Brain microvascular endothelial cell (primary cell): ENCODE measurements around the gene MYBPC2.
"Not testable (repeated sequence)": the region's sequence is repeated elsewhere in the genome, so short reads cannot be mapped to it uniquely, and the experiment has no call there.

Experiments used
- DNase-seq: peaks from one replicate; pipeline ENCODE4 v3.0.0-alpha.2; 2020
- H3K27ac ChIP-seq: fragments of 250-450 bp; sonication (Bioruptor Pico); 2 replicates; pipeline ENCODE4 v1.5.1; 2020; ENCODE audit warnings: mild to moderate bottlenecking, moderate library complexity
- H3K27me3 ChIP-seq: fragments of 250-450 bp; sonication (Bioruptor Pico); replicated peaks from 2 replicates; pipeline ENCODE4 v1.5.1; 2020; ENCODE audit warnings: mild to moderate bottlenecking
- H3K36me3 ChIP-seq: fragments of 250-450 bp; sonication (Bioruptor Pico); replicated peaks from 2 replicates; pipeline ENCODE4 v1.5.1; 2020; ENCODE audit warnings: mild to moderate bottlenecking
- H3K4me3 ChIP-seq: 2 replicates; pipeline ENCODE4 v1.5.1; 2011; ENCODE audit warnings: low read depth, mild to moderate bottlenecking, control low read depth, low read length, moderate library complexity
- CTCF ChIP-seq: IDR thresholded peaks from 2 replicates; pipeline ENCODE4 v1.5.1; 2011; ENCODE audit warnings: low read depth, mild to moderate bottlenecking, moderate library complexity, low read length, control low read depth, inconsistent platforms; ENCODE audit errors: missing control alignments
- in situ Hi-C: cut with HindIII; loops from 2 replicates; pipeline ENCODE4 v1.10.0; 2017; ENCODE audit warnings: low sequenced_read_pairs, low pct_ligation_motif_present

Gene MYBPC2

GRCh38 chr19:50435627-50436026, 2.9 kb downstream of the MYBPC2 start:
- DNase-seq, result no peak
- Histone ChIP-seq H3K4me3 (no peak overlapping the region), H3K27ac (no peak overlapping the region), H3K36me3 (no peaks in the 10 kb centered on the region), H3K27me3 (peaks cover 18% of the 10 kb centered on the region)
- in situ Hi-C loops, result no loop called here
- no peak for TF ChIP-seq CTCF

GRCh38 chr19:50437862-50438449, 5.3 kb downstream of the MYBPC2 start:
- H3K36me3 ChIP-seq, result no peaks in the 10 kb centered on the region
- H3K27me3 ChIP-seq, result peaks cover 8% of the 10 kb centered on the region
- in situ Hi-C loops, result no loop called here
- DNase-seq, result no peak
- H3K4me3 ChIP-seq, result no peak overlapping the region
- TF ChIP-seq CTCF, result no peak
- no peak overlapping the region for H3K27ac ChIP-seq

- H3K4me3 ChIP-seq, H3K36me3 ChIP-seq, in situ Hi-C loops, H3K27me3 ChIP-seq, DNase-seq, H3K27ac ChIP-seq: not testable (repeated sequence)
Observed at GRCh38 chr19:50439130-50439529, 6.4 kb downstream of the MYBPC2 start.

GRCh38 chr19:50444059-50444458, 11.4 kb downstream of the MYBPC2 start:
- in situ Hi-C loops, result no loop called here
- Histone ChIP-seq H3K27ac (no peak overlapping the region), H3K36me3 (no peaks in the 10 kb centered on the region), H3K27me3 (no peaks in the 10 kb centered on the region), H3K4me3 (no peak overlapping the region)
- no peak for TF ChIP-seq CTCF
- no peak for DNase-seq

GRCh38 chr19:50447053-50447452, 14.4 kb downstream of the MYBPC2 start:
- DNase-seq, result no peak
- Histone ChIP-seq H3K36me3 (no peaks in the 10 kb centered on the region), H3K27ac (no peak overlapping the region), H3K27me3 (no peaks in the 10 kb centered on the region), H3K4me3 (no peak overlapping the region)
- in situ Hi-C loops, result no loop called here
- no peak for TF ChIP-seq CTCF

GRCh38 chr19:50447750-50448149, 15.1 kb downstream of the MYBPC2 start:
- no peak for DNase-seq
- in situ Hi-C loops, result no loop called here
- Histone ChIP-seq H3K36me3 (no peaks in the 10 kb centered on the region), H3K27me3 (no peaks in the 10 kb centered on the region), H3K4me3 (no peak overlapping the region), H3K27ac (no peak overlapping the region)
- no peak for TF ChIP-seq CTCF
